PC-9 (cell line): ENCODE results near the gene WNT7A. TPM values are rescaled to one million over a fixed set of nuclear protein-coding genes. Genes with fewer than 3 reads are reported as not detected.

Experiments
- BruUV-seq: library from RNA; stranded (reverse); fragments of 400-500 nt; replicated peaks from 2 replicates; lab custom pipeline; 2021; lab: Mats Ljungman, UMichigan
- CTCF ChIA-PET: fragments of 300-600 bp; sonication (Branson Sonifier 250); formaldehyde crosslinking; loops from one replicate; lab custom pipeline; 2022; ENCODE audit warnings: antibody characterized with exemption; lab: Charles Lee
- POLR2A ChIA-PET: fragments of 300-600 bp; sonication (Branson Sonifier 250); formaldehyde crosslinking; loops from one replicate; lab custom pipeline; 2022; ENCODE audit warnings: antibody characterized with exemption; ENCODE audit not compliant: unreplicated experiment; lab: Charles Lee
- DNase-seq, 2 experiments: peaks; one replicate each; pipeline versions ENCODE4 v3.0.0 to v3.0.0-alpha.2; 2015 to 2022; ENCODE audit warnings: mixed read lengths in 1 of 2
- H2AFZ ChIP-seq: fragments of 200-600 bp; sonication (generic); 2 replicates; pipeline ENCODE4 v1.8.1; 2017; ENCODE audit warnings: antibody characterized with exemption
- H3F3A ChIP-seq: fragments of 200-600 bp; sonication (generic); 2 replicates; pipeline ENCODE4 v1.8.1; 2017; ENCODE audit warnings: antibody characterized with exemption, mild to moderate bottlenecking, low read depth; ENCODE audit not compliant: insufficient read depth
- H3K27ac ChIP-seq: fragments of 200-600 bp; sonication (generic); 2 replicates; pipeline ENCODE4 v1.6.1; 2016; ENCODE audit warnings: mixed run types
- H3K27me3 ChIP-seq: fragments of 200-600 bp; sonication (generic); 2 replicates; pipeline ENCODE4 v1.6.1; 2016; ENCODE audit warnings: low read depth, mixed run types; ENCODE audit not compliant: insufficient read depth
- H3K36me3 ChIP-seq: fragments of 200-600 bp; sonication (generic); 2 replicates; pipeline ENCODE4 v1.6.1; 2016; ENCODE audit warnings: low read depth, mixed run types
- H3K4me1 ChIP-seq: fragments of 200-600 bp; sonication (generic); replicated peaks from 2 replicates; pipeline ENCODE4 v1.6.1; 2016; ENCODE audit warnings: mixed run types; ENCODE audit not compliant: insufficient read depth
- H3K4me2 ChIP-seq: fragments of 200-600 bp; sonication (generic); 2 replicates; pipeline ENCODE4 v1.6.1; 2017; ENCODE audit warnings: mixed run types
- H3K4me3 ChIP-seq: fragments of 200-600 bp; sonication (generic); 2 replicates; pipeline ENCODE4 v1.6.1; 2016; ENCODE audit warnings: mixed run types
- H3K79me2 ChIP-seq: fragments of 200-600 bp; sonication (generic); 2 replicates; pipeline ENCODE4 v1.6.1; 2017; ENCODE audit warnings: low read depth, mixed run types
- H3K9me2 ChIP-seq: fragments of 200-600 bp; sonication (generic); 2 replicates; pipeline ENCODE4 v1.8.1; 2017; ENCODE audit warnings: mild to moderate bottlenecking; ENCODE audit not compliant: insufficient read depth
- H3K9me3 ChIP-seq: fragments of 200-600 bp; sonication (generic); 2 replicates; pipeline ENCODE4 v1.8.1; 2016; ENCODE audit warnings: low read depth; ENCODE audit not compliant: insufficient read depth
- H4K20me1 ChIP-seq: fragments of 200-600 bp; sonication (generic); 2 replicates; pipeline ENCODE4 v1.8.1; 2017; ENCODE audit not compliant: insufficient read depth
- CTCF ChIP-seq: fragments of 200-600 bp; sonication (generic); conservative IDR thresholded peaks from 2 replicates; pipeline ENCODE4 v1.6.1; 2017; ENCODE audit warnings: mixed run types, antibody characterized with exemption, mild to moderate bottlenecking, moderate library complexity
- EZH2 ChIP-seq: fragments of 200-600 bp; sonication (generic); IDR thresholded peaks from 2 replicates; pipeline ENCODE4 v1.8.0; 2017; ENCODE audit warnings: antibody characterized with exemption, low read depth
- intact Hi-C: fragments of 100-400 bp; cut with micrococcal nuclease; formaldehyde crosslinking; loops from one replicate; pipeline ENCODE4 v1.10.0; 2022; ENCODE audit not compliant: unreplicated experiment
- total RNA-seq: library from RNA; stranded (reverse); gene quantifications from 2 replicates; pipeline ENCODE4 v1.2.3, GENCODE V29; 2021

Gene WNT7A
- total RNA-seq, 1 experiment from 2014 or later = 6.3 TPM

GRCh38 chr3:13856006-13856405 is 23.9 kb downstream of the WNT7A start:
- no peak overlapping the region for H2AFZ ChIP-seq
- no peak overlapping the region for H3K4me3 ChIP-seq
- no peaks in the 10 kb centered on the region for H4K20me1 ChIP-seq
- no peak overlapping the region for H3K27ac ChIP-seq
- no peaks in the 10 kb centered on the region for H3K9me2 ChIP-seq
- H3F3A ChIP-seq = peaks cover 57% of the 10 kb centered on the region
- TF ChIP-seq CTCF (no peak), EZH2 (no peak)
- ChIA-PET CTCF (no interaction called here), POLR2A (no interaction called here)
- no peaks in the 10 kb centered on the region for H3K9me3 ChIP-seq
- H3K4me1 ChIP-seq = peaks cover 61% of the 10 kb centered on the region
- no peaks in the 10 kb centered on the region for H3K27me3 ChIP-seq
- H3K36me3 ChIP-seq = 0 out of 2 replicates have a peak, but pooled peaks cover 28% of the 10 kb centered on the region
- peaks cover 40% of the 10 kb centered on the region for H3K79me2 ChIP-seq
- DNase-seq = no peak
- no peak overlapping the region for H3K4me2 ChIP-seq
- no TSS peak for BruUV-seq
- intact Hi-C loops = loop anchor here (10.0 kb wide), 1 partner anchor 321 kb away; no protein-coding TSS in a partner anchor

DNA sequence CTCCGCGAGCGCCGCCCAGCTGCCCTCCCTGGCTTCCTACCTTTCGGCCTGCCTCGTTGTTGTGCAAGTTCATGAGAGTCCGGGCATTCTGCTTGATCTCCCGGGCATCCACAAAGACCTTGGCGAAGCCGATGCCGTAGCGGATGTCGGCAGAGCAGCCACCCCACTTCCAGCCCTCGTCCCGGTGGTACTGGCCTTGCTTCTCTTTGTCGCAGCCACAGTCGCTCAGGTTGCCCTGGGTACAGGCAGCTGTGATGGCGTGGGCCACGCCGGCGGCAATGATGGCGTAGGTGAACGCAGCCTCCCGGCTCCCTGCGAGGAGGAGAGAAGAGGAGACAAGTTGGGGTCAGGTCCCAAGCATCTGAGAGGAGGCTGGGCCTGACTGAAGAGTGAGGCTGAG is 25.4 kb downstream of the WNT7A start:
- Histone ChIP-seq H3K9me3 (no peaks in the 10 kb centered on the region), H3K4me3 (no peak overlapping the region), H3F3A (peaks cover 58% of the 10 kb centered on the region), H2AFZ (no peak overlapping the region), H3K79me2 (peaks cover 36% of the 10 kb centered on the region), H3K4me2 (peak overlapping the region; percentile 10), H4K20me1 (no peaks in the 10 kb centered on the region), H3K27ac (peak overlapping the region; percentile 91), H3K9me2 (no peaks in the 10 kb centered on the region), H3K27me3 (no peaks in the 10 kb centered on the region), H3K36me3 (peaks cover 19% of the 10 kb centered on the region; the same call in 1 of the 2 replicates), H3K4me1 (peaks cover 65% of the 10 kb centered on the region)
- TF ChIP-seq EZH2 (no peak), CTCF (no peak)
- POLR2A ChIA-PET = interaction anchor here (0.6 kb wide), 1 partner anchor 243 kb away, joined by 4 read pairs; no protein-coding TSS in a partner anchor
- intact Hi-C loops = loop anchor here (10.0 kb wide), 1 partner anchor 320 kb away; no protein-coding TSS in a partner anchor
- CTCF ChIA-PET = interaction anchor here (0.5 kb wide), 1 partner anchor 436 kb away, joined by 7 read pairs; no protein-coding TSS in a partner anchor
- BruUV-seq = TSS peak; percentile 15
- no peak for DNase-seq

GRCh38 chr3:13853978-13854296 is 25.9 kb downstream of the WNT7A start:
- DNase-seq = peak; percentile 81 to 88
- CTCF ChIA-PET = interaction anchor here (0.6 kb wide), 1 partner anchor 27 kb away, joined by 3 read pairs; no protein-coding TSS in a partner anchor
- peak overlapping the region; percentile 91 for H3K27ac ChIP-seq
- POLR2A ChIA-PET = interaction anchor here (0.6 kb wide), 1 partner anchor 242 kb away, joined by 4 read pairs; no protein-coding TSS in a partner anchor
- H3K4me1 ChIP-seq = peaks cover 69% of the 10 kb centered on the region
- H3K9me2 ChIP-seq = no peaks in the 10 kb centered on the region
- peak overlapping the region; percentile 45 for H3K4me2 ChIP-seq
- no TSS peak for BruUV-seq
- peaks cover 58% of the 10 kb centered on the region for H3F3A ChIP-seq
- H3K36me3 ChIP-seq = peaks cover 17% of the 10 kb centered on the region; the same call in 1 of the 2 replicates
- H2AFZ ChIP-seq = no peak overlapping the region
- no peaks in the 10 kb centered on the region for H4K20me1 ChIP-seq
- intact Hi-C loops = loop anchor here (10.0 kb wide), 1 partner anchor 319 kb away; no protein-coding TSS in a partner anchor
- H3K79me2 ChIP-seq = peaks cover 41% of the 10 kb centered on the region
- H3K9me3 ChIP-seq = no peaks in the 10 kb centered on the region
- TF ChIP-seq EZH2 = no peak
- no peak for TF ChIP-seq CTCF
- H3K4me3 ChIP-seq = no peak overlapping the region
- no peaks in the 10 kb centered on the region for H3K27me3 ChIP-seq
